Activated CD8-positive, alpha-beta memory T cell treated with anti-CD3 and anti-CD28 coated beads for 24 hours (primary cell): ENCODE data around the gene WDCP.

Experiments
- DNase-seq: peaks from one replicate; pipeline ENCODE4 v3.0.0-alpha.2; 2020

The WDCP gene

DNA sequence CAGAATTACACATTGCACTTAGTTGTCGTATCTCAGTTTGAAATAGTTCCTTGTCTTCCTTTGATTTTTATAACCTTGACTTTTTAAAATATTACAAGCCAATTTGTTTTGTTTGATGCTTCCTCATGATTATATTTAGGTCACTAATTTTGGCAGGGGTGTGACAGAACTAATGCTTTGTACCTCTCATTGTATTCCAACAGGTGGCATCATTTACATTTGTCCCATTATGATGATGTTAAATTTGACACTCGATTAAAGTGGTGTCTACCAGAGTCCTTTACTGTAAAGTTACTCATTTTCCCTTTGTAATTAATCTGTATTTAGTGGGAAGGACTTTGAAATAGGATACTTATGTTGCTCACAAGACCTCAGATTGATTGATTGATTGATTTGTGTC lies 58.8 kb downstream of the WDCP start:
- no peak for DNase-seq
